Neural cell (in vitro differentiated cells): ENCODE results near the gene FGF14. TPM values are rescaled to one million over a fixed set of nuclear protein-coding genes. Genes with fewer than 3 reads are reported as not detected.

Experiments used
- H2AFZ ChIP-seq: fragments of 200-600, 300-800 bp; sonication (generic), shearing (Covaris generic); 2 replicates; pipeline ENCODE4 v1.6.0; 2014; ENCODE audit warnings: low read depth, mild to moderate bottlenecking, antibody characterized with exemption, low read length, moderate library complexity
- H3F3A ChIP-seq: fragments of 200-600 bp; shearing (Covaris generic); 2 replicates; pipeline ENCODE4 v1.6.1; 2016; ENCODE audit warnings: mild to moderate bottlenecking, moderate library complexity, mixed read lengths, antibody characterized with exemption, low read length; ENCODE audit not compliant: insufficient read depth, poor library complexity, severe bottlenecking
- H3K27ac ChIP-seq: fragments of 200-600, 300-800 bp; sonication (generic), shearing (Covaris generic); 2 replicates; pipeline ENCODE4 v1.5.1; 2014; ENCODE audit warnings: mild to moderate bottlenecking, low read length, moderate library complexity
- H3K27me3 ChIP-seq: fragments of 300-800, 200-600 bp; sonication (generic), shearing (Covaris generic); 2 replicates; pipeline ENCODE4 v1.6.0; 2014; ENCODE audit warnings: mild to moderate bottlenecking, low read depth, low read length, moderate library complexity; ENCODE audit not compliant: insufficient read depth
- H3K36me3 ChIP-seq: fragments of 300-800, 200-600 bp; sonication (generic), shearing (Covaris generic); 2 replicates; pipeline ENCODE4 v1.5.1; 2014; ENCODE audit warnings: mild to moderate bottlenecking, antibody characterized with exemption, low read length, moderate library complexity; ENCODE audit not compliant: insufficient read depth
- H3K4me2 ChIP-seq: fragments of 300-800, 200-600 bp; sonication (generic), shearing (Covaris generic); 2 replicates; pipeline ENCODE4 v1.6.0; 2014; ENCODE audit warnings: mild to moderate bottlenecking, low read length
- H3K4me3 ChIP-seq: fragments of 300-800, 200-600 bp; sonication (generic), shearing (Covaris generic); 2 replicates; pipeline ENCODE4 v1.5.1; 2014; ENCODE audit warnings: mild to moderate bottlenecking, low read length, moderate library complexity
- H3K79me2 ChIP-seq: fragments of 200-600 bp; shearing (Covaris generic); replicated peaks from 2 replicates; pipeline ENCODE4 v1.6.0; 2014; ENCODE audit warnings: mild to moderate bottlenecking, low read length, moderate library complexity; ENCODE audit not compliant: insufficient read depth
- H3K9ac ChIP-seq: fragments of 300-800, 200-600 bp; sonication (generic), shearing (Covaris generic); 2 replicates; pipeline ENCODE4 v1.6.1; 2016; ENCODE audit warnings: mild to moderate bottlenecking, low read length, mixed read lengths
- H3K9me2 ChIP-seq: fragments of 200-600 bp; shearing (Covaris generic); 2 replicates; pipeline ENCODE4 v1.6.1; 2016; ENCODE audit warnings: mild to moderate bottlenecking, low read length, mixed read lengths; ENCODE audit not compliant: insufficient read depth
- H3K9me3 ChIP-seq: fragments of 200-600, 300-800 bp; sonication (generic), shearing (Covaris generic); 2 replicates; pipeline ENCODE4 v1.6.1; 2016; ENCODE audit warnings: mild to moderate bottlenecking, mixed run types, low read length, moderate library complexity, mixed read lengths
- H4K20me1 ChIP-seq: fragments of 200-600 bp; shearing (Covaris generic); 2 replicates; pipeline ENCODE4 v1.6.1; 2016; ENCODE audit warnings: mild to moderate bottlenecking, mixed run types; ENCODE audit not compliant: insufficient read depth
- CTCF ChIP-seq: fragments of 450-650 bp; IDR thresholded peaks from 2 replicates; pipeline ENCODE4 v1.5.1; 2014; ENCODE audit warnings: antibody characterized with exemption, mild to moderate bottlenecking, moderate library complexity; ENCODE audit not compliant: poor library complexity, severe bottlenecking
- EP300 ChIP-seq: fragments of 450-650 bp; conservative IDR thresholded peaks from 2 replicates; pipeline ENCODE4 v1.6.1; 2014; ENCODE audit warnings: antibody characterized with exemption, mild to moderate bottlenecking, moderate library complexity; ENCODE audit not compliant: poor library complexity, severe bottlenecking
- EZH2 ChIP-seq: fragments of 200-600, 300-800 bp; shearing (Covaris generic), sonication (generic); IDR thresholded peaks from 2 replicates; pipeline ENCODE4 v1.6.1; 2014; ENCODE audit warnings: antibody characterized with exemption, low read length, borderline replicate concordance, mild to moderate bottlenecking; ENCODE audit not compliant: insufficient read depth, poor library complexity, severe bottlenecking
- MXI1 ChIP-seq: fragments of 450-650 bp; conservative IDR thresholded peaks from 2 replicates; pipeline ENCODE4 v1.6.1; 2014; ENCODE audit warnings: antibody characterized with exemption, mild to moderate bottlenecking; ENCODE audit not compliant: poor library complexity, severe bottlenecking
- POLR2AphosphoS5 ChIP-seq: IDR thresholded peaks from 2 replicates; pipeline ENCODE4 v1.6.1; 2012
- RAD21 ChIP-seq: fragments of 450-650 bp; conservative IDR thresholded peaks from 2 replicates; pipeline ENCODE4 v1.6.1; 2014; ENCODE audit warnings: antibody characterized with exemption, mild to moderate bottlenecking, moderate library complexity
- SMC3 ChIP-seq: fragments of 450-650 bp; conservative IDR thresholded peaks from 2 replicates; pipeline ENCODE4 v1.6.1; 2014; ENCODE audit warnings: antibody characterized with exemption, mild to moderate bottlenecking, moderate library complexity; ENCODE audit not compliant: poor library complexity
- TAF1 ChIP-seq: IDR thresholded peaks from 2 replicates; pipeline ENCODE4 v1.6.1; 2012; ENCODE audit warnings: low read depth
- polyA plus RNA-seq: library from polyadenylated mRNA; depleted of rRNA; stranded (reverse); fragments of >200 nt; gene quantifications from 2 replicates; pipeline ENCODE4 v1.2.3, GENCODE V29; 2014
- TF ChIP-seq, protein P1 (sequence below): IDR thresholded peaks from 2 replicates; pipeline ENCODE4 v1.6.1; 2012; ENCODE audit warnings: borderline replicate concordance

FGF14 gene
- polyA plus RNA-seq, 1 donor from 2014 or later: 36.4 TPM

DNA sequence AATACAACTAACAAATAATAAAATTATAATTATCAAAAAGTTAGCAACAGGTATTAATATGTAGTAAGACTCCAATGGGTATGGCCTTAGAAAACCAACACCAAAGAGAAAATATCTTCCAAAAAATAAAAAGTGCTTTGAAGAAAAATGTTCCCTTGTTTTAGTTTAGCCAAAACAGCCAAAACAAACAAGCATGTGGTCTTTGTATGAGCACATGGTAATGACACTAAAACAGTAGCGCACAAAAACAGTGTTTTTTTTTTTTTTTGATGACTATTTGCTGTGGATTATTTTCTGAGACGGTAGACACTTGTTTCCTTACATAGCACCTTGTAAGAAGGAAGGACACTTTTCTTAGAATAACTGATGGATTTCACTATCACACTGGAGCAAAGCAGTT is 490.1 kb downstream of the FGF14 start:
- Histone ChIP-seq H3K27ac (no peak overlapping the region), H2AFZ (no peak overlapping the region), H3K4me3 (peak overlapping the region; percentile 15), H3K9me3 (no peaks in the 10 kb centered on the region), H3K9ac (no peak overlapping the region), H4K20me1 (no peaks in the 10 kb centered on the region), H3K36me3 (no peaks in the 10 kb centered on the region), H3K4me2 (no peak overlapping the region), H3F3A (no peaks in the 10 kb centered on the region), H3K27me3 (peaks cover 37% of the 10 kb centered on the region), H3K79me2 (peaks cover 53% of the 10 kb centered on the region), H3K9me2 (no peaks in the 10 kb centered on the region)
- no peak for TF ChIP-seq MXI1
- no peak for TF ChIP-seq TAF1
- no peak for TF ChIP-seq EZH2
- no peak for TF ChIP-seq POLR2AphosphoS5
- no peak for TF ChIP-seq SMC3
- TF ChIP-seq CTCF: no peak
- TF ChIP-seq, protein P1, sequence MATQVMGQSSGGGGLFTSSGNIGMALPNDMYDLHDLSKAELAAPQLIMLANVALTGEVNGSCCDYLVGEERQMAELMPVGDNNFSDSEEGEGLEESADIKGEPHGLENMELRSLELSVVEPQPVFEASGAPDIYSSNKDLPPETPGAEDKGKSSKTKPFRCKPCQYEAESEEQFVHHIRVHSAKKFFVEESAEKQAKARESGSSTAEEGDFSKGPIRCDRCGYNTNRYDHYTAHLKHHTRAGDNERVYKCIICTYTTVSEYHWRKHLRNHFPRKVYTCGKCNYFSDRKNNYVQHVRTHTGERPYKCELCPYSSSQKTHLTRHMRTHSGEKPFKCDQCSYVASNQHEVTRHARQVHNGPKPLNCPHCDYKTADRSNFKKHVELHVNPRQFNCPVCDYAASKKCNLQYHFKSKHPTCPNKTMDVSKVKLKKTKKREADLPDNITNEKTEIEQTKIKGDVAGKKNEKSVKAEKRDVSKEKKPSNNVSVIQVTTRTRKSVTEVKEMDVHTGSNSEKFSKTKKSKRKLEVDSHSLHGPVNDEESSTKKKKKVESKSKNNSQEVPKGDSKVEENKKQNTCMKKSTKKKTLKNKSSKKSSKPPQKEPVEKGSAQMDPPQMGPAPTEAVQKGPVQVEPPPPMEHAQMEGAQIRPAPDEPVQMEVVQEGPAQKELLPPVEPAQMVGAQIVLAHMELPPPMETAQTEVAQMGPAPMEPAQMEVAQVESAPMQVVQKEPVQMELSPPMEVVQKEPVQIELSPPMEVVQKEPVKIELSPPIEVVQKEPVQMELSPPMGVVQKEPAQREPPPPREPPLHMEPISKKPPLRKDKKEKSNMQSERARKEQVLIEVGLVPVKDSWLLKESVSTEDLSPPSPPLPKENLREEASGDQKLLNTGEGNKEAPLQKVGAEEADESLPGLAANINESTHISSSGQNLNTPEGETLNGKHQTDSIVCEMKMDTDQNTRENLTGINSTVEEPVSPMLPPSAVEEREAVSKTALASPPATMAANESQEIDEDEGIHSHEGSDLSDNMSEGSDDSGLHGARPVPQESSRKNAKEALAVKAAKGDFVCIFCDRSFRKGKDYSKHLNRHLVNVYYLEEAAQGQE: no peak
- no peak for TF ChIP-seq RAD21
- TF ChIP-seq EP300: no peak

- Histone ChIP-seq H4K20me1 (no peaks in the 10 kb centered on the region), H2AFZ (no peak overlapping the region), H3K79me2 (peaks cover 5% of the 10 kb centered on the region), H3F3A (no peaks in the 10 kb centered on the region), H3K9ac (no peak overlapping the region), H3K27ac (no peak overlapping the region), H3K27me3 (no peaks in the 10 kb centered on the region), H3K36me3 (no peaks in the 10 kb centered on the region), H3K9me3 (no peaks in the 10 kb centered on the region), H3K4me2 (no peak overlapping the region), H3K4me3 (no peak overlapping the region), H3K9me2 (no peaks in the 10 kb centered on the region)
- TF ChIP-seq EP300 (no peak), POLR2AphosphoS5 (no peak), TAF1 (no peak), RAD21 (no peak), SMC3 (no peak)
- TF ChIP-seq, protein P1: no peak
Measured at GRCh38 chr13:101903890-101904289, 498.0 kb downstream of the FGF14 start.
